Psoas muscle (tissue), 8 donors: Measurements from ENCODE around the gene TTLL12. TPM values are rescaled to one million over a fixed set of nuclear protein-coding genes. Genes with fewer than 3 reads are reported as not detected.

ENCODE experiments used
- ATAC-seq, 4 donors: fragments of 200-7000 bp; cut with Tn5 transposase; one replicate each; pipeline ENCODE4 v1.9.1; 2020; ENCODE audit warnings: moderate library complexity in 3 of 4, mild to moderate bottlenecking in 2 of 4
- DNase-seq, 2 donors: peaks; one replicate each; pipeline ENCODE4 v3.0.0-alpha.2; 2020
- H3K27ac ChIP-seq: fragments of 200-600 bp; one replicate; pipeline ENCODE4 v1.8.0; 2022
- H3K27me3 ChIP-seq, 3 donors: fragments of 200-600 bp in 1 of 3; one replicate each; pipeline versions ENCODE4 v1.6.1 to v1.8.0; 2013 to 2022; ENCODE audit warnings: low read length in 2 of 3, mild to moderate bottlenecking in 2 of 3, moderate library complexity in 1 of 3; ENCODE audit not compliant: insufficient read depth in 3 of 3
- H3K36me3 ChIP-seq, 2 donors: fragments of 200-600 bp in 1 of 2; one replicate each; pipeline versions ENCODE4 v1.6.1 to v1.8.0; 2013 to 2022; ENCODE audit warnings: low read depth in 1 of 2, mild to moderate bottlenecking in 1 of 2, moderate library complexity in 1 of 2; ENCODE audit not compliant: insufficient read depth in 1 of 2
- H3K4me1 ChIP-seq: fragments of 200-600 bp; one replicate; pipeline ENCODE4 v1.8.0; 2022
- H3K4me3 ChIP-seq: fragments of 200-600 bp; one replicate; pipeline ENCODE4 v1.8.0; 2022; ENCODE audit warnings: mild to moderate bottlenecking
- H3K9me3 ChIP-seq: fragments of 200-600 bp; one replicate; pipeline ENCODE4 v1.8.0; 2022
- CTCF ChIP-seq: fragments of 200-600 bp; IDR thresholded peaks from one replicate; pipeline ENCODE4 v1.8.0; 2022; ENCODE audit warnings: antibody characterized with exemption
- WGBS, 3 donors: extraction: QIAGEN DNeasy Blood & Tissue Kit; methylation state at CpG; one replicate each; pipeline versions ENCODE4 v1.1.6 to v1.1.7; 2013; 5-methylcytosine and 5-hydroxymethylcytosine counted together
- intact Hi-C, 2 donors: fragments of 100-400 bp; cut with DNase I; formaldehyde crosslinking; loops; one replicate each; pipeline versions ENCODE4 v1.11.0 to v1.14.2; 2022
- polyA plus RNA-seq, 3 donors: library from polyadenylated mRNA; stranded (reverse); fragments of 200-250 nt; gene quantifications; one replicate each; pipeline ENCODE4 v1.2.3, GENCODE V29; 2013
- total RNA-seq, 4 donors: library from RNA; stranded (reverse); fragmentation: NEBNext Ultra II Directional in 2 of 4; extraction: Animal tissue kit (Norgen Biotek cat#: 25700) in 2 of 4; gene quantifications; one replicate each; pipeline versions ENCODE4 v1.2.1 to v1.2.4, GENCODE V29; 2021 to 2023
- donor health status: healthy with polysubstance abuse.
- donor health status: DM: no; HTN: no; CAD: no; lungs with moderate emphysema.
- donor health status: Bipolar disorder and iron deficiency.
- donor health status: healthy.
- donor health status: DM: yes; HTN: yes; CAD: no.
- donor health status: DM: no; HTN: no; CAD: no.
- donor health status: DM: no; HTN: no; CAD: no.
- donor health status: DM: yes; HTN: yes; CAD: no.

Gene TTLL12
- total and polyA plus RNA-seq, 7 donors, result 9.9 to 20.7 (median 13.7) TPM

- Histone ChIP-seq H3K9me3 (no peaks in the 10 kb centered on the region), H3K4me1 (peaks cover 10% of the 10 kb centered on the region), H3K27ac (no peak overlapping the region), H3K27me3 (no peaks in the 10 kb centered on the region), H3K36me3 (peaks cover 0 to 15% of the 10 kb centered on the region in 2 donors), H3K4me3 (no peak overlapping the region)
- intact Hi-C loops, result no loop called here
- no peak for DNase-seq
- TF ChIP-seq CTCF, result no peak
- WGBS, 3 donors, result 76 to 89% (median 84%) methylated on average over 3 of the region's 3 CpGs
- no peak for ATAC-seq
Observed at GRCh38 chr22:43144949-43145348, 42.0 kb downstream of the TTLL12 start.

GRCh38 chr22:43142880-43143562, 43.9 kb downstream of the TTLL12 start, which contains the start of gene MCAT:
Gene MCAT (minus strand): TSS chr22:43143398. CDS start chr22:43143348, 50 bp downstream.
- DNase-seq, result peak; percentile 90 to 93
- H3K27me3 ChIP-seq, result no peaks in the 10 kb centered on the region
- peak within 1 kb of the TSS; percentile 76 for H3K27ac ChIP-seq
- peaks cover 10% of the 10 kb centered on the region for H3K4me1 ChIP-seq
- ATAC-seq, result peak; percentile 95 to 98 (median 96)
- TF ChIP-seq CTCF, result no peak
- no peaks in the 10 kb centered on the region for H3K9me3 ChIP-seq
- H3K4me3 ChIP-seq, result peak within 1 kb of the TSS; percentile 98
- WGBS, 3 donors, result 0 to 1% (median 0%) methylated on average over 69 to 83 of the region's 83 CpGs
- H3K36me3 ChIP-seq, result peaks cover 0 to 35% of the 10 kb centered on the region in 2 donors
- intact Hi-C loops, result no loop called here

- DNase-seq (no peak), ATAC-seq (no peak)
- Histone ChIP-seq H3K9me3 (no peaks in the 10 kb centered on the region), H3K4me1 (peaks cover 6% of the 10 kb centered on the region), H3K27me3 (no peaks in the 10 kb centered on the region), H3K27ac (no peak overlapping the region), H3K36me3 (peaks cover 0 to 97% of the 10 kb centered on the region in 2 donors), H3K4me3 (no peak overlapping the region)
- 67 to 70% (median 70%) methylated on average over 10 of the region's 10 CpGs for WGBS, 3 donors
- intact Hi-C loops, result no loop called here
- TF ChIP-seq CTCF, result no peak
Observed at GRCh38 chr22:43136801-43137200, 50.1 kb downstream of the TTLL12 start.

- Histone ChIP-seq H3K4me1 (peaks cover 6% of the 10 kb centered on the region), H3K36me3 (peaks cover 0 to 100% of the 10 kb centered on the region in 2 donors), H3K4me3 (no peak overlapping the region), H3K27me3 (no peaks in the 10 kb centered on the region), H3K27ac (no peak overlapping the region), H3K9me3 (no peaks in the 10 kb centered on the region)
- peak; percentile 30 for TF ChIP-seq CTCF
- ATAC-seq, result peak in 3 of 4 donors; percentile 46 to 64 (median 48)
- intact Hi-C loops, result no loop called here
- WGBS, 3 donors, result 47 to 56% (median 55%) methylated on average over 9 of the region's 9 CpGs
- DNase-seq, result no peak
Observed at GRCh38 chr22:43136255-43136654, 50.7 kb downstream of the TTLL12 start.

- DNase-seq, result no peak
- intact Hi-C loops, result no loop called here
- 82 to 93% (median 85%) methylated on average over 5 of the region's 5 CpGs for WGBS, 3 donors
- no peak for TF ChIP-seq CTCF
- Histone ChIP-seq H3K4me1 (peaks cover 6% of the 10 kb centered on the region), H3K9me3 (no peaks in the 10 kb centered on the region), H3K27me3 (no peaks in the 10 kb centered on the region), H3K4me3 (no peak overlapping the region), H3K27ac (no peak overlapping the region), H3K36me3 (peaks cover 0 to 93% of the 10 kb centered on the region in 2 donors)
- ATAC-seq, result no peak
Observed at GRCh38 chr22:43135565-43135964, 51.4 kb downstream of the TTLL12 start.
